ENCODE measurements around the gene NR6A1.

Gene NR6A1

DNA sequence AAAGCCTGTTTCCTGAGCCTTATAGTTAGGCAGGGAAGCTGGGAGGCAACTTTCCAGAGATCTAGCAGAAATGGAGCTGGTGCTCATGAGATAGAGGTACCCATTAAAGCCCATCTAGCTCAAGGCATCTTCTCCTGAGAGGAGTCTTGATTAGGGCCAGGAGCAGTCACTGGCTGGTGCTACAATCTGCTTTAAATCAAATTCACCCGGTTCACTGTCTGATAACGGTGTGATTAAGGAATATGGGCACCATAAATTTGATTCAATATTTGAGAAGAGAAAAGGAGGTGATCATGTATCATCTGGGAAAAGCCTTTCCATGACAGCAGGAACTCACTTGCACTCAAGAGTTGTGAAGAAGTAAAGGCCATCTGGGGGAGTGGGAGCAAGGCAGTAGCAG, 240.0 kb downstream of the NR6A1 start (continued):
- TF ChIP-seq, protein P1, sequence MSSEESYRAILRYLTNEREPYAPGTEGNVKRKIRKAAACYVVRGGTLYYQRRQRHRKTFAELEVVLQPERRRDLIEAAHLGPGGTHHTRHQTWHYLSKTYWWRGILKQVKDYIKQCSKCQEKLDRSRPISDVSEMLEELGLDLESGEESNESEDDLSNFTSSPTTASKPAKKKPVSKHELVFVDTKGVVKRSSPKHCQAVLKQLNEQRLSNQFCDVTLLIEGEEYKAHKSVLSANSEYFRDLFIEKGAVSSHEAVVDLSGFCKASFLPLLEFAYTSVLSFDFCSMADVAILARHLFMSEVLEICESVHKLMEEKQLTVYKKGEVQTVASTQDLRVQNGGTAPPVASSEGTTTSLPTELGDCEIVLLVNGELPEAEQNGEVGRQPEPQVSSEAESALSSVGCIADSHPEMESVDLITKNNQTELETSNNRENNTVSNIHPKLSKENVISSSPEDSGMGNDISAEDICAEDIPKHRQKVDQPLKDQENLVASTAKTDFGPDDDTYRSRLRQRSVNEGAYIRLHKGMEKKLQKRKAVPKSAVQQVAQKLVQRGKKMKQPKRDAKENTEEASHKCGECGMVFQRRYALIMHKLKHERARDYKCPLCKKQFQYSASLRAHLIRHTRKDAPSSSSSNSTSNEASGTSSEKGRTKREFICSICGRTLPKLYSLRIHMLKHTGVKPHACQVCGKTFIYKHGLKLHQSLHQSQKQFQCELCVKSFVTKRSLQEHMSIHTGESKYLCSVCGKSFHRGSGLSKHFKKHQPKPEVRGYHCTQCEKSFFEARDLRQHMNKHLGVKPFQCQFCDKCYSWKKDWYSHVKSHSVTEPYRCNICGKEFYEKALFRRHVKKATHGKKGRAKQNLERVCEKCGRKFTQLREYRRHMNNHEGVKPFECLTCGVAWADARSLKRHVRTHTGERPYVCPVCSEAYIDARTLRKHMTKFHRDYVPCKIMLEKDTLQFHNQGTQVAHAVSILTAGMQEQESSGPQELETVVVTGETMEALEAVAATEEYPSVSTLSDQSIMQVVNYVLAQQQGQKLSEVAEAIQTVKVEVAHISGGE (tag by site-specific recombination; conservative IDR thresholded peaks at IDR 0.05; ENCODE audit: low read depth) = no peak

DNA sequence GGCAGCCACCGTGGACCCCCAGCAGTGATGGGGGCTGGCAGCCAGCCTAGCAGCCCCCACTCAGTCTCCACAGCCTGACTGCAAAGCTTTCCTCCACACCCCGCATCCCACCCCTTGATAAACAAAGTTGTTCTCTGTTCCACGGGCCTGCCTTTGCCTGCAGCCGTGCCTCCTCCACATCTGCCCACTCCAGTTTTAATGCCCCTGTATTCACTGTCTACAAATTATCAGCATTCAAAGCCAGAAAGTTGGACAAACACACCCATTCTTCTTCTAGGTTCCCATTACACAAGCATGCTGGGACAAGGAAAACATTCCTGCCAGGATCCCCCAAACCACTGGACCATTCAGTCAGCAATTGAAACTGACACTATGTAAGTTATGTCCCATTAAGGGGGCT, 240.9 kb downstream of the NR6A1 start:
- peaks cover 0 to 51% of the 10 kb centered on the region in 2 experiments; a peak in 2 of 3 replicates for H3K36me3 ChIP-seq (ENCODE audit: control insufficient read depth in 2 of 2, insufficient read depth in 1 of 2, low read length in 2 of 2)
- CTCF ChIA-PET = no interaction called here

DNA sequence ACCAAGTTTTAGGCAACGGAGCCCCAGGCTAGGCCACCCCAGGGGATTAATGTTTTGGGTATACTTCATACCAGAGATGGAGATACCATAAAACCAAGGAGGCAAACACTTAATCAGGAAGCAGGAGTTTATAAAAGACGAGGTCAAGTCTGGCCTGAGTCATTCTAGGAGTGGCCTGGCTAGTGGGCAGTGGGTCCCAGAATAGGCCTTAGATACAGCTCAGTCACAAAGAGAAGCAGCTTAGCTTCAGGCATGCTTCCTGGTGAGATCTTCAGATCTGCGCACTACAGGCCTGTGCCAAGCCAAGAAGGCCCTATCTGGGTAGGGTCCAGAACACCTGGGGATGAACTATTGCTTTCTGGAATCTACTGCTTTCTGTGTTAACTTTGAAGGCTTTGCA, 243.3 kb downstream of the NR6A1 start:
- no peak overlapping the region for H3K27ac ChIP-seq (ENCODE audit: extremely low read depth, low read depth, low read length)
- H3K9me3 ChIP-seq (ENCODE audit: control insufficient read depth, insufficient read depth, low read depth, low read length) = no peaks in the 10 kb centered on the region
- no peak overlapping the region for H3K4me3 ChIP-seq (ENCODE audit: low read depth, low read length)
- H3K4me1 ChIP-seq (ENCODE audit: control insufficient read depth, insufficient read depth, low read length) = no peaks in the 10 kb centered on the region
- ChIA-PET POLR2A (interaction anchor here (1.2 kb wide), 1 partner anchor 24 kb away, joined by 3 read pairs; no protein-coding TSS in a partner anchor), CTCF (interaction anchor here (1.3 to 2.5 kb wide), 3 partner anchors 9 to 108 kb away, joined by 5 to 26 read pairs (median 12); no protein-coding TSS in a partner anchor)
- no peak for TF ChIP-seq ZNF354C (tag by site-specific recombination; IDR thresholded peaks at IDR 0.05; ENCODE audit: borderline replicate concordance, low read depth)
- TF ChIP-seq RBAK (tag by site-specific recombination; IDR thresholded peaks at IDR 0.05) = no peak
- no peak for TF ChIP-seq ZNF76 (tag by site-specific recombination; IDR thresholded peaks at IDR 0.05; ENCODE audit: borderline replicate concordance, low read depth)
- TF ChIP-seq, protein P2, sequence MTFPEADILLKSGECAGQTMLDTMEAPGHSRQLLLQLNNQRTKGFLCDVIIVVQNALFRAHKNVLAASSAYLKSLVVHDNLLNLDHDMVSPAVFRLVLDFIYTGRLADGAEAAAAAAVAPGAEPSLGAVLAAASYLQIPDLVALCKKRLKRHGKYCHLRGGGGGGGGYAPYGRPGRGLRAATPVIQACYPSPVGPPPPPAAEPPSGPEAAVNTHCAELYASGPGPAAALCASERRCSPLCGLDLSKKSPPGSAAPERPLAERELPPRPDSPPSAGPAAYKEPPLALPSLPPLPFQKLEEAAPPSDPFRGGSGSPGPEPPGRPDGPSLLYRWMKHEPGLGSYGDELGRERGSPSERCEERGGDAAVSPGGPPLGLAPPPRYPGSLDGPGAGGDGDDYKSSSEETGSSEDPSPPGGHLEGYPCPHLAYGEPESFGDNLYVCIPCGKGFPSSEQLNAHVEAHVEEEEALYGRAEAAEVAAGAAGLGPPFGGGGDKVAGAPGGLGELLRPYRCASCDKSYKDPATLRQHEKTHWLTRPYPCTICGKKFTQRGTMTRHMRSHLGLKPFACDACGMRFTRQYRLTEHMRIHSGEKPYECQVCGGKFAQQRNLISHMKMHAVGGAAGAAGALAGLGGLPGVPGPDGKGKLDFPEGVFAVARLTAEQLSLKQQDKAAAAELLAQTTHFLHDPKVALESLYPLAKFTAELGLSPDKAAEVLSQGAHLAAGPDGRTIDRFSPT (tag by site-specific recombination; IDR thresholded peaks at IDR 0.05) = no peak
- TF ChIP-seq, protein P3, sequence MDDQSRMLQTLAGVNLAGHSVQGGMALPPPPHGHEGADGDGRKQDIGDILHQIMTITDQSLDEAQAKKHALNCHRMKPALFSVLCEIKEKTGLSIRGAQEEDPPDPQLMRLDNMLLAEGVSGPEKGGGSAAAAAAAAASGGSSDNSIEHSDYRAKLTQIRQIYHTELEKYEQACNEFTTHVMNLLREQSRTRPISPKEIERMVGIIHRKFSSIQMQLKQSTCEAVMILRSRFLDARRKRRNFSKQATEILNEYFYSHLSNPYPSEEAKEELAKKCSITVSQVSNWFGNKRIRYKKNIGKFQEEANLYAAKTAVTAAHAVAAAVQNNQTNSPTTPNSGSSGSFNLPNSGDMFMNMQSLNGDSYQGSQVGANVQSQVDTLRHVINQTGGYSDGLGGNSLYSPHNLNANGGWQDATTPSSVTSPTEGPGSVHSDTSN (CRISPR knock-in tag; IDR thresholded peaks at IDR 0.05) = no peak
- TF ChIP-seq ZSCAN23 (tag by site-specific recombination; IDR thresholded peaks at IDR 0.05) = no peak
- TF ChIP-seq KLF8 (tag by site-specific recombination; IDR thresholded peaks at IDR 0.05) = no peak
- H3K36me3 ChIP-seq (ENCODE audit: control insufficient read depth in 2 of 2, insufficient read depth in 1 of 2, low read length in 2 of 2) = peaks cover 0 to 46% of the 10 kb centered on the region in 2 experiments; a peak in 2 of 3 replicates

More for the DNA sequence above, 240.9 kb downstream of the NR6A1 start:
- Histone ChIP-seq H3K9me3 (ENCODE audit: control insufficient read depth, insufficient read depth, low read depth, low read length) (no peaks in the 10 kb centered on the region), H3K4me1 (ENCODE audit: control insufficient read depth, insufficient read depth, low read length) (no peaks in the 10 kb centered on the region), H3K27ac (ENCODE audit: extremely low read depth, low read depth, low read length) (no peak overlapping the region), H3K4me3 (ENCODE audit: low read depth, low read length) (no peak overlapping the region)
- POLR2A ChIA-PET = no interaction called here
- no peak for TF ChIP-seq SP7 (tag by site-specific recombination; IDR thresholded peaks at IDR 0.05)
- peak; percentile 93 for TF ChIP-seq EGR2 (tag by site-specific recombination; IDR thresholded peaks at IDR 0.05; ENCODE audit: low read depth)
- TF ChIP-seq ZFHX2 (tag by site-specific recombination; conservative IDR thresholded peaks at IDR 0.05) = peak; percentile 88

DNA sequence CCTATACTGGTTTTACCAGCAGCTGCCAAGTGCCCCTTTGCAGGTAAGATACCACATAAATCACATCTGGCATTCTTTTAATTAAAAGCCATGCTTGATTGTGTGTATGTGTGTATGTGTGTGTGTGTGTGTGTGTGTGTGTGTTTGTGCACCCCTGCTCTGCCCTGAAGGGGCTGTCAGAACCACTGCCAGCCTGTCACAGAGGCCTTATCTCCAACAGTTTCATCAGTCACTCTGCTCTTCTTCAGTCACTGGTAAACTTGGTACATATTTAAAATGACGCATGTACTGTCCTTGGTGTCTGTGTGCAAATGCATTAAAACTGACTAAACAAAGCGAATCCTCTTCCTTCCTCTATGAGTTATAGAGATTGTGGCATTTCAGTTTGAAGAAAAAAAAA, 244.9 kb downstream of the NR6A1 start:
- Histone ChIP-seq H3K4me3 (ENCODE audit: low read depth, low read length) (no peak overlapping the region), H3K36me3 (ENCODE audit: control insufficient read depth in 2 of 2, insufficient read depth in 1 of 2, low read length in 2 of 2) (peaks cover 0 to 51% of the 10 kb centered on the region in 2 experiments; a peak in 2 of 3 replicates), H3K27ac (ENCODE audit: extremely low read depth, low read depth, low read length) (no peak overlapping the region), H3K9me3 (ENCODE audit: control insufficient read depth, insufficient read depth, low read depth, low read length) (no peaks in the 10 kb centered on the region), H3K4me1 (ENCODE audit: control insufficient read depth, insufficient read depth, low read length) (no peaks in the 10 kb centered on the region)
- POLR2A ChIA-PET = interaction anchor here (0.9 kb wide), 1 partner anchor 127 kb away, joined by 3 read pairs; no protein-coding TSS in a partner anchor
- CTCF ChIA-PET = interaction anchor here (0.6 to 2.5 kb wide), 4 partner anchors 10 to 229 kb away, joined by 3 to 26 read pairs (median 4); no protein-coding TSS in a partner anchor
- TF ChIP-seq KLF10 (tag by site-specific recombination; IDR thresholded peaks at IDR 0.05) (no peak), GLI4 (tag by site-specific recombination; IDR thresholded peaks at IDR 0.05) (no peak)
- TF ChIP-seq, protein P4, sequence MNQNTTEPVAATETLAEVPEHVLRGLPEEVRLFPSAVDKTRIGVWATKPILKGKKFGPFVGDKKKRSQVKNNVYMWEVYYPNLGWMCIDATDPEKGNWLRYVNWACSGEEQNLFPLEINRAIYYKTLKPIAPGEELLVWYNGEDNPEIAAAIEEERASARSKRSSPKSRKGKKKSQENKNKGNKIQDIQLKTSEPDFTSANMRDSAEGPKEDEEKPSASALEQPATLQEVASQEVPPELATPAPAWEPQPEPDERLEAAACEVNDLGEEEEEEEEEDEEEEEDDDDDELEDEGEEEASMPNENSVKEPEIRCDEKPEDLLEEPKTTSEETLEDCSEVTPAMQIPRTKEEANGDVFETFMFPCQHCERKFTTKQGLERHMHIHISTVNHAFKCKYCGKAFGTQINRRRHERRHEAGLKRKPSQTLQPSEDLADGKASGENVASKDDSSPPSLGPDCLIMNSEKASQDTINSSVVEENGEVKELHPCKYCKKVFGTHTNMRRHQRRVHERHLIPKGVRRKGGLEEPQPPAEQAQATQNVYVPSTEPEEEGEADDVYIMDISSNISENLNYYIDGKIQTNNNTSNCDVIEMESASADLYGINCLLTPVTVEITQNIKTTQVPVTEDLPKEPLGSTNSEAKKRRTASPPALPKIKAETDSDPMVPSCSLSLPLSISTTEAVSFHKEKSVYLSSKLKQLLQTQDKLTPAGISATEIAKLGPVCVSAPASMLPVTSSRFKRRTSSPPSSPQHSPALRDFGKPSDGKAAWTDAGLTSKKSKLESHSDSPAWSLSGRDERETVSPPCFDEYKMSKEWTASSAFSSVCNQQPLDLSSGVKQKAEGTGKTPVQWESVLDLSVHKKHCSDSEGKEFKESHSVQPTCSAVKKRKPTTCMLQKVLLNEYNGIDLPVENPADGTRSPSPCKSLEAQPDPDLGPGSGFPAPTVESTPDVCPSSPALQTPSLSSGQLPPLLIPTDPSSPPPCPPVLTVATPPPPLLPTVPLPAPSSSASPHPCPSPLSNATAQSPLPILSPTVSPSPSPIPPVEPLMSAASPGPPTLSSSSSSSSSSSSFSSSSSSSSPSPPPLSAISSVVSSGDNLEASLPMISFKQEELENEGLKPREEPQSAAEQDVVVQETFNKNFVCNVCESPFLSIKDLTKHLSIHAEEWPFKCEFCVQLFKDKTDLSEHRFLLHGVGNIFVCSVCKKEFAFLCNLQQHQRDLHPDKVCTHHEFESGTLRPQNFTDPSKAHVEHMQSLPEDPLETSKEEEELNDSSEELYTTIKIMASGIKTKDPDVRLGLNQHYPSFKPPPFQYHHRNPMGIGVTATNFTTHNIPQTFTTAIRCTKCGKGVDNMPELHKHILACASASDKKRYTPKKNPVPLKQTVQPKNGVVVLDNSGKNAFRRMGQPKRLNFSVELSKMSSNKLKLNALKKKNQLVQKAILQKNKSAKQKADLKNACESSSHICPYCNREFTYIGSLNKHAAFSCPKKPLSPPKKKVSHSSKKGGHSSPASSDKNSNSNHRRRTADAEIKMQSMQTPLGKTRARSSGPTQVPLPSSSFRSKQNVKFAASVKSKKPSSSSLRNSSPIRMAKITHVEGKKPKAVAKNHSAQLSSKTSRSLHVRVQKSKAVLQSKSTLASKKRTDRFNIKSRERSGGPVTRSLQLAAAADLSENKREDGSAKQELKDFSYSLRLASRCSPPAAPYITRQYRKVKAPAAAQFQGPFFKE (tag by site-specific recombination; IDR thresholded peaks at IDR 0.05; ENCODE audit: borderline replicate concordance) = no peak

Measured in HEK293 (cell line).